SH-SY5Y (cell line): Measurements from ENCODE around the gene FBXO38.

Source experiments
- GATA2 ChIP-seq: IDR thresholded peaks from 2 replicates; pipeline ENCODE4 v1.6.1; 2011; ENCODE audit warnings: mild to moderate bottlenecking, low read depth, low read length
- GATA3 ChIP-seq: IDR thresholded peaks from 2 replicates; pipeline ENCODE4 v1.6.1; 2011; ENCODE audit warnings: low read depth, mild to moderate bottlenecking, low read length, moderate library complexity

DNA sequence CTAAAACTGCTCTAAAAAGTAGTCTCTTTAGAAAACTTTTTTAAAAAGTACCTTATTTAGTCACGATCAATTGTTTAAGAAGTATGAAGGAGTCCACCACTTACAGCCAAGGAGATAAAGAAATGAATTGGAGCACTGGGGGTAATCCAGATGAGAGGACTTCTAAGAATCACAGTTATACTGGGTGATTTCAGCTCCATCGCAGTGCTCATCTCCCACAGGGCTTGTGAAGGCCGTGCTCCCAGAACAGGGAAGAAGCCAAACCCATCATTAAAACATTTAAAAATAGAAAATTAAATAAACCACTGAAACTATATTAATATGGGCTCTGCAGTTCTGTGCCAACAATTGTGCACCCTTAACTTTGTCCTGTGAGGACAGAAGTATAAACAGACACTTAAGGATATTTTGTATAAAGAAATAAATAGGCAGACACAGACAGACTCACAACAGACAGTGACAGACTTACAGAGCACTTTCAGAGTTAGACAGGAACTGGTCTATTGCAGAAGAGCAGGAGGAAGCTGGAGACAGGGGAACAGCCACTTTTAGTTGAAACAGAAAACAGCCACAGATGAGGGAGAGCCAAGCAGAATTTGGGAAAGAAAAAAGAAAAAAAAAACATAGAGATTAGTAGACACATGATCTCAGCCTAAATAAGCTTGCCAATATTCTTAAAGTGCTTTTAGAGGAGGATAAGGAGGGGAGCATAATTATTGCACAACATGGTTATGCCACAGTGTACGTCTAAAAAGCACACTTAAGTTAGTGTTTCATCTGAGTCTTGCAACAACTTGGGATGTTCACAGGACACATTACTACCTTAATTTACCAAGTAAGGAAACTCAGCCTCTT, 81.8 kb downstream of the FBXO38 start:
- TF ChIP-seq GATA2 (no peak), GATA3 (no peak)
